H9 (cell line): ENCODE measurements around the gene TBCK. TPM values are rescaled to one million over a fixed set of nuclear protein-coding genes. Genes with fewer than 3 reads are reported as not detected.

Experiments used
- DNase-seq: peaks from one replicate; pipeline ENCODE4 v3.0.0-alpha.2; 2017
- H2AFZ ChIP-seq: one replicate; pipeline ENCODE4 v1.6.1; 2013; ENCODE audit warnings: mild to moderate bottlenecking, low read length, control low read depth, moderate library complexity
- H2AK5ac ChIP-seq: 2 replicates; pipeline ENCODE4 v1.6.1; 2013; ENCODE audit warnings: low read length, control low read depth, mixed read lengths; ENCODE audit not compliant: insufficient read length
- H2BK120ac ChIP-seq: one replicate; pipeline ENCODE4 v1.6.1; 2013; ENCODE audit warnings: low read depth, mild to moderate bottlenecking, low read length, control low read depth, inconsistent platforms; ENCODE audit not compliant: poor library complexity, severe bottlenecking
- H2BK12ac ChIP-seq: 2 replicates; pipeline ENCODE4 v1.6.1; 2013; ENCODE audit warnings: low read length, control low read depth, mixed read lengths, low read depth; ENCODE audit not compliant: insufficient read length
- H2BK15ac ChIP-seq: 2 replicates; pipeline ENCODE4 v1.6.1; 2013; ENCODE audit warnings: low read depth, low read length, control low read depth
- H2BK20ac ChIP-seq: one replicate; pipeline ENCODE4 v1.6.1; 2013; ENCODE audit warnings: low read depth, mild to moderate bottlenecking, low read length, control low read depth, inconsistent platforms; ENCODE audit not compliant: poor library complexity, severe bottlenecking
- H2BK5ac ChIP-seq: 2 replicates; pipeline ENCODE4 v1.6.1; 2013; ENCODE audit warnings: low read length, control low read depth, mixed read lengths; ENCODE audit not compliant: insufficient read length
- H3K14ac ChIP-seq: 2 replicates; pipeline ENCODE4 v1.6.1; 2013; ENCODE audit warnings: low read length, control low read depth; ENCODE audit not compliant: insufficient read depth
- H3K18ac ChIP-seq: 2 replicates; pipeline ENCODE4 v1.6.1; 2013; ENCODE audit warnings: low read depth, mild to moderate bottlenecking, mixed read lengths, low read length, control low read depth; ENCODE audit not compliant: insufficient read length
- H3K23ac ChIP-seq: 2 replicates; pipeline ENCODE4 v1.6.1; 2013; ENCODE audit warnings: low read length, control low read depth, mixed read lengths, low read depth; ENCODE audit not compliant: insufficient read length
- H3K23me2 ChIP-seq: 2 replicates; pipeline ENCODE4 v1.6.1; 2013; ENCODE audit warnings: low read depth, mild to moderate bottlenecking, mixed read lengths, low read length, control low read depth; ENCODE audit not compliant: insufficient read length, poor library complexity, severe bottlenecking
- H3K27ac ChIP-seq: 2 replicates; pipeline ENCODE4 v1.5.1; 2013; ENCODE audit warnings: low read length, control low read depth, mixed read lengths, low read depth; ENCODE audit not compliant: insufficient read length
- H3K27me3 ChIP-seq: 2 replicates; pipeline ENCODE4 v1.6.1; 2013; ENCODE audit warnings: low read length, control low read depth, inconsistent platforms; ENCODE audit not compliant: insufficient read depth
- H3K4ac ChIP-seq: 2 replicates; pipeline ENCODE4 v1.6.1; 2013; ENCODE audit warnings: low read depth, mild to moderate bottlenecking, control low read depth, inconsistent platforms, low read length, moderate library complexity
- H3K4me1 ChIP-seq: 2 replicates; pipeline ENCODE4 v1.6.1; 2013; ENCODE audit warnings: low read length, control low read depth, inconsistent platforms; ENCODE audit not compliant: insufficient read depth
- H3K4me2 ChIP-seq: 2 replicates; pipeline ENCODE4 v1.6.1; 2013; ENCODE audit warnings: low read length, control low read depth, mixed read lengths; ENCODE audit not compliant: insufficient read length, insufficient read depth
- H3K56ac ChIP-seq: 2 replicates; pipeline ENCODE4 v1.6.1; 2013; ENCODE audit warnings: low read depth, mild to moderate bottlenecking, mixed read lengths, low read length, control low read depth; ENCODE audit not compliant: insufficient read length
- H3K79me1 ChIP-seq: 2 replicates; pipeline ENCODE4 v1.6.1; 2013; ENCODE audit warnings: low read depth, mild to moderate bottlenecking, moderate library complexity, low read length, control low read depth, inconsistent platforms; ENCODE audit not compliant: insufficient read depth, poor library complexity, severe bottlenecking
- H3K79me2 ChIP-seq: 2 replicates; pipeline ENCODE4 v1.6.1; 2013; ENCODE audit warnings: low read length, control low read depth, inconsistent platforms; ENCODE audit not compliant: insufficient read depth
- H3K9ac ChIP-seq: 2 replicates; pipeline ENCODE4 v1.6.1; 2013; ENCODE audit warnings: low read length, control low read depth, mixed read lengths; ENCODE audit not compliant: insufficient read length; ENCODE audit errors: extremely low read depth
- H3K9me3 ChIP-seq: one replicate; pipeline ENCODE4 v1.6.1; 2013; ENCODE audit warnings: low read depth, low read length, inconsistent platforms; ENCODE audit not compliant: control insufficient read depth
- H3T11ph ChIP-seq: one replicate; pipeline ENCODE4 v1.6.1; 2013; ENCODE audit warnings: mild to moderate bottlenecking, low read length, control low read depth, inconsistent platforms
- H4K20me1 ChIP-seq: one replicate; pipeline ENCODE4 v1.6.1; 2013; ENCODE audit not compliant: control insufficient read depth, insufficient read length, insufficient read depth
- H4K5ac ChIP-seq: 2 replicates; pipeline ENCODE4 v1.6.1; 2013; ENCODE audit warnings: low read depth, mild to moderate bottlenecking, mixed read lengths, low read length, control low read depth; ENCODE audit not compliant: insufficient read length
- H4K8ac ChIP-seq: replicated peaks from 2 replicates; pipeline ENCODE4 v1.6.1; 2013; ENCODE audit warnings: low read length, control low read depth, mixed read lengths, low read depth; ENCODE audit not compliant: insufficient read length
- H4K91ac ChIP-seq: 2 replicates; pipeline ENCODE4 v1.6.1; 2013; ENCODE audit warnings: low read depth, mild to moderate bottlenecking, moderate library complexity, mixed read lengths, low read length, control low read depth; ENCODE audit not compliant: insufficient read length
- H3K27ac Mint-ChIP-seq, 3 experiments: 2 replicates in 2 of 3; 3 replicates in 1 of 3; pipeline ENCODE4 v1.8.0; 2020 to 2021; ENCODE audit warnings: mixed read lengths in 3 of 3, mild to moderate bottlenecking in 1 of 3, moderate library complexity in 1 of 3
- H3K27me3 Mint-ChIP-seq: 2 replicates; pipeline ENCODE4 v1.8.0; 2021; ENCODE audit warnings: low read depth, mild to moderate bottlenecking, moderate library complexity, mixed read lengths
- H3K36me3 Mint-ChIP-seq, 3 experiments: 2 replicates in 2 of 3; 3 replicates in 1 of 3; pipeline ENCODE4 v1.8.0; 2020 to 2021; ENCODE audit warnings: low read depth in 3 of 3, mixed read lengths in 3 of 3; ENCODE audit not compliant: insufficient read depth in 1 of 3
- H3K4me1 Mint-ChIP-seq, 2 experiments: 2 replicates each; pipeline ENCODE4 v1.8.0; 2020; ENCODE audit warnings: mixed read lengths in 2 of 2
- H3K4me3 Mint-ChIP-seq, 2 experiments: 2 replicates in 1 of 2; 3 replicates in 1 of 2; pipeline ENCODE4 v1.8.0; 2020 to 2021; ENCODE audit warnings: mild to moderate bottlenecking in 2 of 2, mixed read lengths in 2 of 2, moderate library complexity in 1 of 2
- H3K9me3 Mint-ChIP-seq, 2 experiments: 2 replicates in 1 of 2; 3 replicates in 1 of 2; pipeline ENCODE4 v1.8.0; 2020; ENCODE audit warnings: mild to moderate bottlenecking in 2 of 2, mixed read lengths in 2 of 2, moderate library complexity in 1 of 2
- total RNA-seq: library from RNA; stranded (reverse); gene quantifications from 2 replicates; pipeline ENCODE4 v1.2.1, GENCODE V29; 2021
- TF ChIP-seq, protein P1 (sequence below): fragments of 200-600 bp; sonication (generic); conservative IDR thresholded peaks from 3 replicates; pipeline ENCODE4 v1.8.0; 2021; ENCODE audit warnings: antibody characterized with exemption, mild to moderate bottlenecking

TBCK gene
- total RNA-seq, 1 experiment from 2014 or later = 22.1 TPM

- H2BK5ac ChIP-seq = no peak overlapping the region
- no peak overlapping the region for H4K91ac ChIP-seq
- H4K8ac ChIP-seq = no peak overlapping the region
- H3K4me1 ChIP-seq = no peaks in the 10 kb centered on the region
- no peak overlapping the region for H3K4me3 Mint-ChIP-seq
- H2AFZ ChIP-seq = no peak overlapping the region
- H2BK15ac ChIP-seq = no peak overlapping the region
- no peaks in the 10 kb centered on the region for H3K23me2 ChIP-seq
- no peak overlapping the region for H2BK20ac ChIP-seq
- H3K4me1 Mint-ChIP-seq = peaks cover 4 to 5% of the 10 kb centered on the region in 2 experiments
- H3K27me3 ChIP-seq = no peaks in the 10 kb centered on the region
- no peaks in the 10 kb centered on the region for H3K79me1 ChIP-seq
- H3K14ac ChIP-seq = no peak overlapping the region
- H2BK12ac ChIP-seq = no peak overlapping the region
- no peaks in the 10 kb centered on the region for H3K79me2 ChIP-seq
- no peak overlapping the region for H3T11ph ChIP-seq
- no peak overlapping the region for H3K27ac ChIP-seq
- H3K36me3 Mint-ChIP-seq = 0 out of 7 replicates have a peak, but pooled peaks cover 0 to 2% (median 0%) of the 10 kb centered on the region in 3 experiments
- H3K27ac Mint-ChIP-seq = no peak overlapping the region
- no peak overlapping the region for H3K4ac ChIP-seq
- TF ChIP-seq, protein P1, sequence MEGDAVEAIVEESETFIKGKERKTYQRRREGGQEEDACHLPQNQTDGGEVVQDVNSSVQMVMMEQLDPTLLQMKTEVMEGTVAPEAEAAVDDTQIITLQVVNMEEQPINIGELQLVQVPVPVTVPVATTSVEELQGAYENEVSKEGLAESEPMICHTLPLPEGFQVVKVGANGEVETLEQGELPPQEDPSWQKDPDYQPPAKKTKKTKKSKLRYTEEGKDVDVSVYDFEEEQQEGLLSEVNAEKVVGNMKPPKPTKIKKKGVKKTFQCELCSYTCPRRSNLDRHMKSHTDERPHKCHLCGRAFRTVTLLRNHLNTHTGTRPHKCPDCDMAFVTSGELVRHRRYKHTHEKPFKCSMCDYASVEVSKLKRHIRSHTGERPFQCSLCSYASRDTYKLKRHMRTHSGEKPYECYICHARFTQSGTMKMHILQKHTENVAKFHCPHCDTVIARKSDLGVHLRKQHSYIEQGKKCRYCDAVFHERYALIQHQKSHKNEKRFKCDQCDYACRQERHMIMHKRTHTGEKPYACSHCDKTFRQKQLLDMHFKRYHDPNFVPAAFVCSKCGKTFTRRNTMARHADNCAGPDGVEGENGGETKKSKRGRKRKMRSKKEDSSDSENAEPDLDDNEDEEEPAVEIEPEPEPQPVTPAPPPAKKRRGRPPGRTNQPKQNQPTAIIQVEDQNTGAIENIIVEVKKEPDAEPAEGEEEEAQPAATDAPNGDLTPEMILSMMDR = no peak
- no peak overlapping the region for H3K18ac ChIP-seq
- H3K9ac ChIP-seq = no peak overlapping the region
- H2BK120ac ChIP-seq = no peak overlapping the region
- no peak overlapping the region for H2AK5ac ChIP-seq
- no peak overlapping the region for H3K56ac ChIP-seq
- no peak overlapping the region for H4K5ac ChIP-seq
- DNase-seq = no peak
- H3K9me3 ChIP-seq = no peaks in the 10 kb centered on the region
- no peaks in the 10 kb centered on the region for H3K9me3 Mint-ChIP-seq
- H3K27me3 Mint-ChIP-seq = no peaks in the 10 kb centered on the region
- H3K23ac ChIP-seq = no peak overlapping the region
- no peak overlapping the region for H3K4me2 ChIP-seq
- H4K20me1 ChIP-seq = no peaks in the 10 kb centered on the region
Measured at GRCh38 chr4:106268786-106269185, 47.2 kb downstream of the TBCK start.
